Vagina (tissue), 2 donors: ENCODE data around the gene PNPLA8. TPM values are rescaled to one million over a fixed set of nuclear protein-coding genes. Genes with fewer than 3 reads are reported as not detected.

Experiments used
- DNase-seq, 2 donors: peaks; one replicate each; pipeline ENCODE4 v3.0.0-alpha.2; 2017; ENCODE audit errors: extremely low spot score in 2 of 2
- H3K27ac ChIP-seq: fragments of 200-600 bp; sonication (generic); one replicate; pipeline ENCODE4 v1.5.1; 2019
- H3K27me3 ChIP-seq: fragments of 200-600 bp; sonication (generic); one replicate; pipeline ENCODE4 v1.5.1; 2019
- H3K36me3 ChIP-seq, 2 donors: fragments of 200-600 bp; sonication (generic); one replicate each; pipeline ENCODE4 v1.5.1; 2017 to 2019
- H3K4me1 ChIP-seq: fragments of 200-600 bp; sonication (generic); one replicate; pipeline ENCODE4 v1.5.1; 2019
- H3K4me3 ChIP-seq, 2 donors: fragments of 200-600 bp; sonication (generic); 1 replicate in 1 of 2; 2 replicates in 1 of 2; pipeline ENCODE4 v1.5.1; 2016 to 2019
- H3K9me3 ChIP-seq: fragments of 200-600 bp; sonication (generic); one replicate; pipeline ENCODE4 v1.5.1; 2019
- POLR2A ChIP-seq, 2 donors: fragments of 450-650 bp; IDR thresholded peaks; one replicate each; pipeline ENCODE4 v1.6.1; 2017; ENCODE audit warnings: antibody characterized with exemption in 2 of 2, mild to moderate bottlenecking in 2 of 2, moderate library complexity in 2 of 2
- POLR2AphosphoS5 ChIP-seq, 2 donors: sonication (generic); formaldehyde crosslinking; IDR thresholded peaks; one replicate each; pipeline ENCODE4 v1.9.0; 2017; ENCODE audit warnings: antibody characterized with exemption in 2 of 2, mild to moderate bottlenecking in 2 of 2, low read depth in 1 of 2; ENCODE audit not compliant: insufficient read depth in 1 of 2
- intact Hi-C: fragments of 100-400 bp; cut with DNase I; formaldehyde crosslinking; loops from one replicate; pipeline ENCODE4 v1.15.1; 2023
- total RNA-seq: library from RNA; depleted of rRNA; stranded (reverse); fragments of >200 nt; gene quantifications from one replicate; pipeline ENCODE4 v1.2.3, GENCODE V29; 2016
- TF ChIP-seq, protein P1 (sequence below), 3 experiments: fragments of 450-650 bp in 2 of 3; fragments of 200-600 bp in 1 of 3; sonication (generic) in 1 of 3; IDR thresholded peaks; one replicate each; pipeline ENCODE4 v1.5.1; 2017 to 2019; ENCODE audit warnings: antibody characterized with exemption in 3 of 3, mild to moderate bottlenecking in 2 of 3, moderate library complexity in 2 of 3

The PNPLA8 gene
- total RNA-seq, 1 donor from 2014 or later, result 18.7 TPM

DNA sequence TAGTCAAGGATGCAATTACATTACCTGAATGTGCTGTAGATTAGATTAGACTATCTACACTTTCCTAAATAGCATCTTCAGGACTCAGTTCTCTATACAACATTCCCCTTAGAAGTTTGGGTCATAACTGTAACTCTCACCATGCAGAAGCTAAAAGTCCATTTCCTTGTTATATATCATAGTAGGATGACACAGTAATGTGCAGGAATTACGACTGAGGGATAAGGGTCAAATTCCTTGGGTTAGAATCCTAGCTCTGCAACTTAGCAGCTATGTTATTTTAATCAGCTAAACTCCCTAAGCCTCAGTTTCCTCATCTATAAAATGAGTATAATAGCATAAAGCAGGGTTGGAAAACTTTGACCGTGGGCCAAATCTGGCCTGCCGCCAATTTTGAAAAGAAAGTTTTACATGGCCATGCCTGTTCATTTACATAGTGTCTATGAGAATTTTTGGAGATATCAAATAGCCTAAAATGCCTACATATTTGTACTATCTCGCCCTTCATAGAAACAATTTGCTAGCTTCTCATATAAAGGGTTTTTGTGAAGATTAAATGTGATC, 84.5 kb downstream of the PNPLA8 start:
- H3K4me1 ChIP-seq, result no peaks in the 10 kb centered on the region
- intact Hi-C loops, result no loop called here
- TF ChIP-seq POLR2A (IDR thresholded peaks at IDR 0.05) (no peak), POLR2AphosphoS5 (IDR thresholded peaks at IDR 0.05; ENCODE audit: insufficient read depth in 1 of 2, low read depth in 1 of 2) (no peak)
- TF ChIP-seq, protein P1, sequence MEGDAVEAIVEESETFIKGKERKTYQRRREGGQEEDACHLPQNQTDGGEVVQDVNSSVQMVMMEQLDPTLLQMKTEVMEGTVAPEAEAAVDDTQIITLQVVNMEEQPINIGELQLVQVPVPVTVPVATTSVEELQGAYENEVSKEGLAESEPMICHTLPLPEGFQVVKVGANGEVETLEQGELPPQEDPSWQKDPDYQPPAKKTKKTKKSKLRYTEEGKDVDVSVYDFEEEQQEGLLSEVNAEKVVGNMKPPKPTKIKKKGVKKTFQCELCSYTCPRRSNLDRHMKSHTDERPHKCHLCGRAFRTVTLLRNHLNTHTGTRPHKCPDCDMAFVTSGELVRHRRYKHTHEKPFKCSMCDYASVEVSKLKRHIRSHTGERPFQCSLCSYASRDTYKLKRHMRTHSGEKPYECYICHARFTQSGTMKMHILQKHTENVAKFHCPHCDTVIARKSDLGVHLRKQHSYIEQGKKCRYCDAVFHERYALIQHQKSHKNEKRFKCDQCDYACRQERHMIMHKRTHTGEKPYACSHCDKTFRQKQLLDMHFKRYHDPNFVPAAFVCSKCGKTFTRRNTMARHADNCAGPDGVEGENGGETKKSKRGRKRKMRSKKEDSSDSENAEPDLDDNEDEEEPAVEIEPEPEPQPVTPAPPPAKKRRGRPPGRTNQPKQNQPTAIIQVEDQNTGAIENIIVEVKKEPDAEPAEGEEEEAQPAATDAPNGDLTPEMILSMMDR (IDR thresholded peaks at IDR 0.05), result no peak
- H3K27ac ChIP-seq, result no peak overlapping the region
- no peak overlapping the region for H3K4me3 ChIP-seq
- H3K9me3 ChIP-seq, result no peaks in the 10 kb centered on the region
- no peak for DNase-seq
- H3K27me3 ChIP-seq, result no peaks in the 10 kb centered on the region
- H3K36me3 ChIP-seq, result no peaks in the 10 kb centered on the region

DNA sequence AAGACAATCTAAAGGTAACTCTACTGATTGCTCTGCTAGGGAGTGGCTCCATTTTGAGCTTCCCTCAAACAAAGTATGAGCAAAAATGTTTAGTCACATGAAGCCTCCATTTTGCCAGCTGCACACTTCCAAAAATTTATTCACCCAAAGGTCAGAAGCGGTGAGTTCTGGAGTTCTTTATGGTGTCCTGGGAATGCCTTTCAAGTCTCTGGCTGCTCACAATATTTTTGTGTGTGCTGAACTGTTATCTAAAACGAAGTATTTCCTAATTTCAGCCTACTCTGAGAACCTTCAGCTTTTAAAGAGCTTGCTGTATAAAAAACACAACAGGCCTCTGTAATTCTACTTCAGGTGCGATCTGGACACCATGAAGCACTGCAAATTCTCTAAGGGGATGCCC, 85.3 kb downstream of the PNPLA8 start:
- no peak overlapping the region for H3K4me3 ChIP-seq
- H3K9me3 ChIP-seq, result no peaks in the 10 kb centered on the region
- H3K36me3 ChIP-seq, result no peaks in the 10 kb centered on the region
- intact Hi-C loops, result no loop called here
- no peaks in the 10 kb centered on the region for H3K27me3 ChIP-seq
- H3K27ac ChIP-seq, result no peak overlapping the region
- TF ChIP-seq, protein P1 (IDR thresholded peaks at IDR 0.05), result no peak
- TF ChIP-seq POLR2AphosphoS5 (IDR thresholded peaks at IDR 0.05; ENCODE audit: insufficient read depth in 1 of 2, low read depth in 1 of 2), result no peak
- no peak for TF ChIP-seq POLR2A (IDR thresholded peaks at IDR 0.05)
- no peak for DNase-seq
- H3K4me1 ChIP-seq, result no peaks in the 10 kb centered on the region

DNA sequence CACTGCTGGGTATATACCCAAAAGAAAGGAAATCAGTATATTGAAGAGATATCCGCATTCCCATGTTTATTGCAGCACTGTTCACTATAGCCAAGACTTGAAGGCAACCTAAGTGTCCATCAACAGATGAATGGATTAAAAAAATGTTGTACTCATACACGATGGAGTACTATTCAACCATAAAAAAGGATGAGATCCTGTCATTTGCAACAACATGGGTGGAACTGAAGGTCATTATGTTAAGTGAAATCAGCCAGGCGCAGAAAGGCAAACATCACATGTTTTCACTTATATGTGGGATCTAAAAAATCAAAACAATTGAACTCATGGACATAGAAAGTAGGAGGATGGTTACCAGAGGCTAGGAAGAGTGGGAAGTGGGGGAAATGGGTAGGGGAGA, 89.0 kb downstream of the PNPLA8 start:
- H3K9me3 ChIP-seq, result no peaks in the 10 kb centered on the region
- no peaks in the 10 kb centered on the region for H3K27me3 ChIP-seq
- TF ChIP-seq, protein P1 (IDR thresholded peaks at IDR 0.05), result no peak
- TF ChIP-seq POLR2AphosphoS5 (IDR thresholded peaks at IDR 0.05; ENCODE audit: insufficient read depth in 1 of 2, low read depth in 1 of 2), result no peak
- TF ChIP-seq POLR2A (IDR thresholded peaks at IDR 0.05), result no peak
- H3K4me3 ChIP-seq, result no peak overlapping the region
- H3K36me3 ChIP-seq, result no peaks in the 10 kb centered on the region
- no peak overlapping the region for H3K27ac ChIP-seq
- no peaks in the 10 kb centered on the region for H3K4me1 ChIP-seq
- intact Hi-C loops, result no loop called here
- DNase-seq, result no peak

DNA sequence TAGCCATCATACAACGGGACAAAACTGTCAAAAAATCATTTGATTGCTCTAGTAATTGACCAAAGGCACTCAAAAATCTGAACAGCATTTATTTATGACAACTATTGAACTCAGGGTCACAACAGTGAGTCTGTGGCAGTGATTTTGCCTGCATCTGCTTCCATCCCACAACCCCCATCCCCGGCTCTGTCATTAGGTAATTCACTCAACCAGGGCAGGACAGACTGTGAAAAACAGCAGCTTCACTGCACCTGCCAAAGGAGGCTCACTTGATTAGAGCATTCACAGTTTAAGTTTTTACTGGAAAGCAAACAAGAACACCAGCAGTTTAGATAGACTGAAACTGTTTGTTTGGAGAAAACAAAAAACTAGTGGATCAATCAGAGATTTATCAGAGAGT, 91.9 kb downstream of the PNPLA8 start:
- no peak overlapping the region for H3K27ac ChIP-seq
- no peak for DNase-seq
- intact Hi-C loops, result no loop called here
- no peaks in the 10 kb centered on the region for H3K27me3 ChIP-seq
- no peak for TF ChIP-seq POLR2A (IDR thresholded peaks at IDR 0.05)
- TF ChIP-seq, protein P1 (IDR thresholded peaks at IDR 0.05), result no peak
- no peak for TF ChIP-seq POLR2AphosphoS5 (IDR thresholded peaks at IDR 0.05; ENCODE audit: insufficient read depth in 1 of 2, low read depth in 1 of 2)
- H3K4me3 ChIP-seq, result no peak overlapping the region
- H3K4me1 ChIP-seq, result no peaks in the 10 kb centered on the region
- H3K36me3 ChIP-seq, result no peaks in the 10 kb centered on the region
- no peaks in the 10 kb centered on the region for H3K9me3 ChIP-seq

DNA sequence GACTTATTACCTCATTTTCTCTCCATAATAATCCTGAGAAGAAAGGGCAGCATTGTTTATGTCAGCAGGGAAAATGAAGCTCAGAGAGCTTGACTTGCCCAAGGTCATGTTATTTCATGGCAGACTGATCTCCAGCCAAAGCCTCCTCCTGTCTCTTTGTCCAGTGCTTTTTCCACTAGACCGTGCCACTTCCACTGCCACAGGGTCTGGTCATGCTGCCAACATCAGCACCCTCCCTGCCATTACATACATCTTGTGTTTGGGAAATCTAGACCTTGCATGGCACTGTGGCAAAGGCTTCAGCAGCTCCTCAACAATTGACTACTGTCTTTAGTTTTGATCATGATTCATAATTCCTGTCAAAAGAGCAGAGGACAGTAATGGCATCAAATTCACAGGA, 94.8 kb downstream of the PNPLA8 start:
- Histone ChIP-seq H3K36me3 (no peaks in the 10 kb centered on the region), H3K27me3 (no peaks in the 10 kb centered on the region), H3K9me3 (no peaks in the 10 kb centered on the region), H3K4me1 (no peaks in the 10 kb centered on the region), H3K27ac (no peak overlapping the region), H3K4me3 (no peak overlapping the region)
- no peak for DNase-seq
- intact Hi-C loops, result no loop called here
- TF ChIP-seq POLR2A (IDR thresholded peaks at IDR 0.05) (no peak), POLR2AphosphoS5 (IDR thresholded peaks at IDR 0.05; ENCODE audit: insufficient read depth in 1 of 2, low read depth in 1 of 2) (no peak)
- TF ChIP-seq, protein P1 (IDR thresholded peaks at IDR 0.05), result no peak
